Ectodermal cell (in vitro differentiated cells): ENCODE results near the gene RABEPK.
A peak's percentile ranks its signal among the peaks of the same experiment; 100 is the strongest.
"Not testable (repeated sequence)": the region's sequence is repeated elsewhere in the genome, so short reads cannot be mapped to it uniquely, and the experiment has no call there.

Experiments
- H3K27ac ChIP-seq: 2 replicates; pipeline ENCODE4 v1.7.0; 2013; ENCODE audit warnings: mild to moderate bottlenecking, low read depth, low read length; ENCODE audit not compliant: insufficient read depth, poor library complexity, severe bottlenecking
- H3K27me3 ChIP-seq: 2 replicates; pipeline ENCODE4 v1.7.0; 2013; ENCODE audit warnings: mild to moderate bottlenecking, low read length; ENCODE audit not compliant: insufficient read depth, control insufficient read depth, poor library complexity, severe bottlenecking
- H3K36me3 ChIP-seq: one replicate; pipeline ENCODE4 v1.7.0; 2013; ENCODE audit warnings: low read length; ENCODE audit not compliant: control insufficient read depth, insufficient read depth
- H3K4me1 ChIP-seq: one replicate; pipeline ENCODE4 v1.7.0; 2013; ENCODE audit warnings: low read length; ENCODE audit not compliant: control insufficient read depth, insufficient read depth
- H3K4me3 ChIP-seq: 2 replicates; pipeline ENCODE4 v1.7.0; 2013; ENCODE audit warnings: low read depth, low read length, control low read depth; ENCODE audit not compliant: insufficient read depth
- H3K9me3 ChIP-seq: 2 replicates; pipeline ENCODE4 v1.7.0; 2013; ENCODE audit warnings: mild to moderate bottlenecking, low read length, moderate library complexity; ENCODE audit not compliant: control insufficient read depth
- WGBS, 2 experiments: methylation state at CpG; one replicate each; pipeline ENCODE4 v1.1.7; 2013; ENCODE audit warnings: missing lambda C conversion rate in 2 of 2; 5-methylcytosine and 5-hydroxymethylcytosine counted together

Gene RABEPK

DNA sequence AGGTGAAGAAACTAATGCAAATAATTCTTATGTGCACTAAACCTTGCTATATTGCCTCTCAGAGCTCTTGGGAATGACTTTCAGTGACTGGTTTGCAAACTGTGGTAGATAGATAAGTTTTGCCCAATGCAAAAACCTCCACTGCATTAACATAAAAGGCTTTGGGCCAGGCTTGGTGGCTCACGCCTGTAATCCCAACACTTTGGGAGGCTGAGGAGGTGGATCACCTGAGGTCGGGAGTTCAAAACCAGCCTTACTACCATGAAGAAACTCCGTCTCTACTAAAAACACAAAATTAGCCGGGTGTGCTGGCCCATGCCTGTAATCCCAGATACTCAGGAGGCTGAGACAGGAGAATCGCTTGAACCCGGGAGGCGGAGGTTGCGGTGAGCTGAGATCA is 33.8 kb downstream of the RABEPK start:
- not testable (repeated sequence) for H3K9me3 ChIP-seq, H3K27ac ChIP-seq, H3K27me3 ChIP-seq, H3K4me3 ChIP-seq
- WGBS, 2 experiments = 90 to 95% methylated on average over 7 to 8 of the region's 8 CpGs
- H3K36me3 ChIP-seq = peaks cover 31% of the 10 kb centered on the region
- H3K4me1 ChIP-seq = peaks cover 10% of the 10 kb centered on the region

DNA sequence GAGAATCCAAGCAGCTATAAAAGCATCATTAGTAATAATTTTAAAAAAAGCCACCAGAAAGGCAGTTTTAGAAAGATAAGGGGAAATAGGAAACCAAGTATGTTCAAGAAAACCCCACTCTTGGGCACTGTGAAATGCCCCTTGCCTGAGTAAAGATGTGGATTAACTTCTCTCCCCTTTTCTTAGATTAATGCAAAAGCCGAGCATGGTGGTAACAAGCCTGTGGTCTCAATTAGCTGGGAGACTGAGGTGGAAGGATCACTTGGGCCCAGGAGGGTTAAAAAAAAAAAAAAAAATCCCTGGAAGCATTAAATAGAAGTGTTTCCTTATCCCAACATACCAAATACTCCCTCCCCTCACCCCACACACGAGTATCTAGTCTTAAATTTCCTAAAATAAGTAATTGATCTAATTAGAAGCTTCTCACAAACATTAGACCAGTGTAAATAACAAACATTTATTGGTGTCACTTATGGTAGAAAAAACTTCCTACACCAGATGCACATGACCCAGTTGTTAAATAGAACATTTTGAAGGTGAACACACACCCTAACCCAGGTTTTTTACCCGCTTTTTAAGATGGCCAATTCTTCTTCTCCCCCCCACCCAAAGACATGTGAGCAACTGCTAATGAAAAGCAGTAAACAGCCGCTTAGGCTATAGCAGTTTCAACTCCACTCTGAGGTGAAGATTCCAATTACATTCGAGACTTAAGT is 35.6 kb downstream of the RABEPK start:
- no peaks in the 10 kb centered on the region for H3K9me3 ChIP-seq
- peaks cover 37% of the 10 kb centered on the region for H3K36me3 ChIP-seq
- WGBS, 2 experiments = 90 to 95% methylated on average over 4 to 5 of the region's 5 CpGs
- peaks cover 14% of the 10 kb centered on the region for H3K4me1 ChIP-seq
- H3K27me3 ChIP-seq = no peaks in the 10 kb centered on the region
- H3K27ac ChIP-seq = no peak overlapping the region
- no peak overlapping the region for H3K4me3 ChIP-seq

DNA sequence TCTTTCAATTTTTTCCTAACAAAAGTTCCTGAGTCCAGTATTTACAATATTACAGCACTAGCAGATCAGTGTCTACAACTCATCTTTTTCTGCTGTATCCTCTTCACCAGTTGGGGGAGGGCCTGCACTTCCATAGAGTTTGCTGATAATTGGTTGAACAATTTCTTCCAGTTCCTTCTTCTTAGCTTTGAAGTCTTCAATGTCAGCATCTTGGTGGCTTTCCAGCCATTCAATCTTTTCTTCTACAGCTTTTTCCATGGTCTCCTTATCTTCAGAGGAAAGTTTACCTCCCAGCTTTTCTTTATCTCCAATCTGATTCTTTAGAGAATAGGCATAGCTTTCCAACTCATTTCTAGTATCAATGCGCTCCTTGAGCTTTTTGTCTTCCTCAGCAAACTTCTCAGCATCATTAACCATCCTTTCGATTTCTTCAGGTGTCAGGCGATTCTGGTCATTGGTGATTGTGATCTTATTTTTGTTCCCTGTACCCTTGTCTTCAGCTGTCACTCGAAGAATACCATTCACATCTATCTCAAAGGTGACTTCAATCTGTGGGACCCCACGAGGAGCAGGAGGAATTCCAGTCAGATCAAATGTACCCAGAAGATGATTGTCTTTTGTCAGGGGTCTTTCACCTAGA is 36.3 kb downstream of the RABEPK start:
- H3K4me3 ChIP-seq, H3K27ac ChIP-seq, H3K27me3 ChIP-seq, H3K9me3 ChIP-seq: not testable (repeated sequence)
- Histone ChIP-seq H3K4me1 (peaks cover 14% of the 10 kb centered on the region), H3K36me3 (peaks cover 37% of the 10 kb centered on the region)
- 94 to 100% methylated on average over 1 to 4 of the region's 5 CpGs for WGBS, 2 experiments

DNA sequence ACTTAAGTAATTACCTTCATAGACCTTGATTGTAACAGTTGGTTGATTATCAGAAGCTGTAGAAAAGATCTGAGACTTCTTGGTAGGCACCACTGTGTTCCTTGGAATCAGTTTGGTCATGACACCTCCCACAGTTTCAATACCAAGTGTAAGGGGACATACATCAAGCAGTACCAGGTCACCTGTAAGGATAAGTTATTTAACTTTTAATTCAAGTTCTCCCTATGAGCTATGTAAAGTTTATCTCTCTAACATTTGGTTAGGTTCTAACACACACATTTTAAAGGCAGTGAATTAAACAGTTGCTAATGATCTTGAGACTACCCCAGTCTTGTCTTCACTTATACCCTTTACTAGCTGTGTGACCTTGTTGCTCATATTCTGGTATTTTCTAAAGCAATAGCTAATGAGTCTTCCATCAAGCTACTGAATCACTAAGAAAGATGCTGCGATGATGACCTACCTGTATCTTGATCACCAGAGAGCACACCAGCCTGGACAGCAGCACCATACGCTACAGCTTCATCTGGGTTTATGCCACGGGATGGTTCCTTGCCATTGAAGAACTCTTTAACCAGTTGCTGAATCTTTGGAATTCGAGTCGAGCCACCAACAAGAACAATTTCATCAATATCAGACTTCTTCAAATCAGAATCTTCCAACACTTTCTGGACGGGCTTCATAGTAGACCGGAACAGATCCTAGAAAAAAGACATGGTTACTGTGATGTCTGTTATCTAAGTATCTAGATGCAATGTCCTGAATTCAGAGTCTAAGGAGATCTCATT is 38.0 kb downstream of the RABEPK start:
- WGBS, 2 experiments = 95 to 97% methylated on average over 7 of the region's 7 CpGs
- Histone ChIP-seq H3K9me3 (no peaks in the 10 kb centered on the region), H3K4me1 (peaks cover 14% of the 10 kb centered on the region), H3K4me3 (no peak overlapping the region), H3K27me3 (no peaks in the 10 kb centered on the region), H3K36me3 (peaks cover 37% of the 10 kb centered on the region), H3K27ac (no peak overlapping the region)

DNA sequence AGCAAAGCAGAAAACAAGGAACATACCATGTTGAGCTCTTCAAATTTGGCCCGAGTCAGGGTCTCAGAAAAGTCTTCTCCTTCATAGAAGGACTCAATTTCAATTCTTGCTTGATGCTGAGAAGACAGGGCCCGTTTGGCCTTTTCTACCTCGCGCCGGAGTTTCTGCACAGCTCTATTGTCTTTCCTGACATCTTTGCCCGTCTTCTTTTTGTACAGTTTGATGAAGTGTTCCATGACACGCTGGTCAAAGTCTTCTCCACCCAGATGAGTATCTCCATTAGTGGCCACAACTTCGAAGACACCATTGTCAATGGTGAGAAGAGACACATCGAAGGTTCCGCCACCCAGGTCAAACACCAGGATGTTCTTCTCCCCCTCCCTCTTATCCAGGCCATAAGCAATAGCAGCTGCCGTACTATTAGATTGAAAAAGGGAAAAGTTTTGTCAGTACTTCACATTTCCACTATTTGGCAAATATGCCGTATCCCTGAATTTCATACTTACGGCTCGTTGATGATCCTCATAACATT is 38.6 kb downstream of the RABEPK start:
- WGBS, 2 experiments = 93 to 95% methylated on average over 12 to 14 of the region's 14 CpGs
- H3K4me3 ChIP-seq = peak overlapping the region; percentile 66
- H3K9me3 ChIP-seq = no peaks in the 10 kb centered on the region
- H3K4me1 ChIP-seq = peaks cover 14% of the 10 kb centered on the region
- H3K36me3 ChIP-seq = peaks cover 37% of the 10 kb centered on the region
- no peaks in the 10 kb centered on the region for H3K27me3 ChIP-seq
- H3K27ac ChIP-seq = no peak overlapping the region

DNA sequence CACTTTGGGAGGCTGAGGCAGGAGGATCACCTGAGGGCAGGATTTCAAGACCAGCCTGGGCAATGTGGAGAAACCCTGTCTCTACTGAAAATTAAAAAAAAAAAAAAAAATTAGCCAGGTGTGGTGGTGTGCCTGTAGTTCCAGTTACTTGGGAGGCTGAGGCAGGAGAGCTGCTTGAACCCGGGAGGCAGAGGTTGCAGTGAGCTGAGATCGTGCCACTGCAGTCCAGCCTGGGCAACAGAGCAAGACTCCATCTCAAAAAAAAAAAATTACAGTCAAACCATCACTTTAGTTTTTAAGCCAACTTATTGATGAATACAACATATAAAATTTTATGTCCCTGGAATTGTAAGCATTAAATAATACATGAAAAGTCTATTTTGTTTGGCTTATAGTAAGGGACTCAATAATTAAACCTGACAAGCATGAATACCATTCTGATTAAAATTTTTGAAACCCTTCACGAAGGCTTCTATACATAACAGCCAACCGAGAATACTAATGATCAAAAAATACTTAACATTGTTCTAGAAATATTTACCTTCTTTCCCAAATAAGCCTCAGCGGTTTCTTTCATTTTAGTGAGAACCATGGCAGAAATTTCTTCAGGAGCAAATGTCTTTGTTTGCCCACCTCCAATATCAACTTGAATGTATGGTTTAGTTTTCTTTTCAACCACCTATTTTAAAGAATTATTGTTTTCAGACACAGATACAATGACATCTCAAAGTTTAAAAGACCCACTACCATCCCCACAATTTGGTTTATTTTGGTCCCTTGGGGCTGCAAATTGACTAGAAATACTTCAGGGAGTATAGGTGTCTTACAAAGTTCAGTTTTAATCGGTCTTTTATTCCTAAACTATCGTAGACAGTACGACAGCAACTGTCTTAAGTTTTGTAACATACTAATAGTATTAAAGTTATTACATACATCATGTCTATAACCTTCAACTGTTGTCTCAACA is 39.6 kb downstream of the RABEPK start:
- Histone ChIP-seq H3K4me3 (peak overlapping the region; percentile 66), H3K27me3 (no peaks in the 10 kb centered on the region), H3K4me1 (peaks cover 14% of the 10 kb centered on the region), H3K9me3 (no peaks in the 10 kb centered on the region), H3K36me3 (peaks cover 37% of the 10 kb centered on the region), H3K27ac (no peak overlapping the region)
- WGBS, 2 experiments = 52 to 65% methylated on average over 6 to 8 of the region's 8 CpGs

DNA sequence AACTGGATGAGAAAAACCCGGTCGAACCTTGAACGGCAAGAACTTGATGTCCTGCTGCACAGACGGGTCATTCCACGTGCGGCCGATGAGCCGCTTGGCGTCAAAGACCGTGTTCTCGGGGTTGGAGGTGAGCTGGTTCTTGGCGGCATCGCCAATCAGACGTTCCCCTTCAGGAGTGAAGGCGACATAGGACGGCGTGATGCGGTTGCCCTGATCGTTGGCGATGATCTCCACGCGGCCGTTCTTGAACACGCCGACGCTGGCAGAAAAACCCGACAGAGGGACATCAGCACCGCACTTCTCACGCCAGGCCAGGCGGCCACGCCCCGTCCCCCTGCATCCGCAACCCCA is 40.3 kb downstream of the RABEPK start:
- H3K36me3 ChIP-seq = peaks cover 35% of the 10 kb centered on the region
- WGBS, 2 experiments = 0 to 1% methylated on average over 33 of the region's 33 CpGs
- H3K4me1 ChIP-seq = peaks cover 14% of the 10 kb centered on the region
- H3K4me3 ChIP-seq = peak overlapping the region; percentile 66
- no peaks in the 10 kb centered on the region for H3K27me3 ChIP-seq
- no peaks in the 10 kb centered on the region for H3K9me3 ChIP-seq
- H3K27ac ChIP-seq = peak overlapping the region; percentile 92

DNA sequence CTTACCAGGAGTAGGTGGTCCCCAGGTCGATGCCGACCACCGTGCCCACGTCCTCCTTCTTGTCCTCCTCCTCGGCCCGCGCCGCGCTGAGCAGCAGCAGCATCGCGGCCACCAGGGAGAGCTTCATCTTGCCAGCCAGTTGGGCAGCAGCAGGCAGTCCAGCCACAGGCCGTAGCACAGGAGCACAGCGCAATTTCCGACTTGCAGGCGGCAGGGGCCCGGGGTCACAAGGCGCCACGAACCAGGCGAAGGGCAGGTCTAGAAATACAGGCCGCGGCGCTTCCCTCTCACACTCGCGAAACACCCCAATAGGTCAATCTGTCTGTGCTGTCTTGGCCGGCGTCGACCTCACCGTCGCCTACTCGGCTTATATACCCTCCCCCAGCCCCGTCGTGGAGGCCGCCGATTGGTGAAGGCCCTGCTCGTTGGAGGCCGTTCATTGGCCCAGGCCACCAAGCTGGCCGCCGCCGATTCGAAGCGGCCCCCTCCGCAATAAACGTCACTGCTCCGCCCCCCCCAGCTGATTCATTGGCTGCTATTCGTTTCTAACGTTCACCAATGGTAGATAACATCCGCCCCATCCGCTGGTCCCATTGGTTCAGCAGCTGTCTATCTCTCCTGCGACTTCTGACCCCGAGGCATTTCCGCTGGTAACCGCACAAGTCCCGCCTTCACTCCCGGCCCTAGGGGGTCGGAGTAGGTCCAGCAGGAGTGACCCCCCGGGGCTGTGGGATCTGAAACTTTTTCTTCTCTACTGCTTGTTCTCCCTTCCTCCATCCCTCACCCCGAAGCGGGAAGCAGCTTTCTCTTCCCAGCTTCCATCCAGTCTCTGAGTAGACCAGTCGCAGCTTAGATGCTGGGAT is 40.9 kb downstream of the RABEPK start, which contains the start of gene HSPA5:
Gene HSPA5 (minus strand): TSS at position 344 of the 863 bp plus-strand sequence. CDS start 217 bp downstream, at position 127.
- H3K9me3 ChIP-seq = no peaks in the 10 kb centered on the region
- peak within 1 kb of the TSS; percentile 88 for H3K4me3 ChIP-seq
- peaks cover 14% of the 10 kb centered on the region for H3K4me1 ChIP-seq
- peaks cover 33% of the 10 kb centered on the region for H3K36me3 ChIP-seq
- H3K27ac ChIP-seq = peak within 1 kb of the TSS; percentile 92
- WGBS, 2 experiments = 0% methylated on average over 59 of the region's 59 CpGs
- no peaks in the 10 kb centered on the region for H3K27me3 ChIP-seq
